Lung (tissue), 12 donors: ENCODE measurements around the gene SPATS2. TPM values are rescaled to one million over a fixed set of nuclear protein-coding genes. Genes with fewer than 3 reads are reported as not detected.

ENCODE experiments used
- ATAC-seq: fragments of 200-7000 bp; cut with Tn5 transposase; one replicate; pipeline ENCODE4 v1.9.1; 2020; ENCODE audit warnings: moderate number of reproducible peaks; ENCODE audit not compliant: insufficient read depth, low FRiP score
- DNase-seq, 3 donors: peaks; one replicate each; pipeline ENCODE4 v3.0.0-alpha.2; 2013 to 2017
- H3K27ac ChIP-seq, 2 donors: one replicate each; pipeline ENCODE4 v1.5.1; 2013; ENCODE audit warnings: mild to moderate bottlenecking in 2 of 2, moderate library complexity in 2 of 2, control low read depth in 1 of 2, inconsistent platforms in 1 of 2, low read depth in 1 of 2, low read length in 1 of 2
- H3K27me3 ChIP-seq, 3 donors: one replicate each; pipeline ENCODE4 v1.5.1; 2013; ENCODE audit warnings: low read length in 2 of 3; ENCODE audit not compliant: control insufficient read depth in 3 of 3, insufficient read depth in 3 of 3
- H3K36me3 ChIP-seq, 4 donors: one replicate each; pipeline ENCODE4 v1.5.1; 2013; ENCODE audit warnings: low read length in 4 of 4, mild to moderate bottlenecking in 1 of 4, moderate library complexity in 1 of 4; ENCODE audit not compliant: control insufficient read depth in 4 of 4, insufficient read depth in 4 of 4
- H3K4me1 ChIP-seq, 5 donors: one replicate each; pipeline ENCODE4 v1.5.1; 2013; ENCODE audit warnings: low read length in 5 of 5, mild to moderate bottlenecking in 2 of 5, moderate library complexity in 1 of 5; ENCODE audit not compliant: control insufficient read depth in 5 of 5, insufficient read depth in 5 of 5
- H3K4me3 ChIP-seq: one replicate; pipeline ENCODE4 v1.5.1; 2013; ENCODE audit warnings: mild to moderate bottlenecking, control low read depth, moderate library complexity
- H3K9ac ChIP-seq, 2 donors: one replicate each; pipeline ENCODE4 v1.5.1; 2013; ENCODE audit warnings: low read length in 2 of 2, control low read depth in 1 of 2; ENCODE audit not compliant: insufficient read depth in 1 of 2
- H3K9me3 ChIP-seq, 4 donors: one replicate each; pipeline ENCODE4 v1.5.1; 2013; ENCODE audit warnings: low read length in 3 of 4, mild to moderate bottlenecking in 1 of 4, moderate library complexity in 1 of 4; ENCODE audit not compliant: control insufficient read depth in 4 of 4, insufficient read depth in 3 of 4
- WGBS, 2 donors: extraction: QIAGEN DNeasy Blood & Tissue Kit; methylation state at CpG; one replicate each; pipeline ENCODE4 v1.1.7; 2013; 5-methylcytosine and 5-hydroxymethylcytosine counted together
- polyA plus RNA-seq, 2 donors: library from polyadenylated mRNA; stranded (reverse); fragments of 200-250 nt; gene quantifications; one replicate each; pipeline ENCODE4 v1.2.1, GENCODE V29; 2013
- total RNA-seq, 2 donors: library from RNA; depleted of rRNA in 1 of 2; stranded (reverse); fragments of >200 nt in 1 of 2; gene quantifications; one replicate each; pipeline ENCODE4 v1.2.1, GENCODE V29; 2014 to 2021
- TF ChIP-seq, protein P1 (sequence below): IDR thresholded peaks from 2 replicates; pipeline ENCODE4 v1.5.1; 2012; ENCODE audit warnings: mild to moderate bottlenecking; ENCODE audit errors: control extremely low read depth, extremely low read depth
- donor health status: control.
- donor health status: control.
- donor health status: Bipolar disorder and iron deficiency.
- donor health status: healthy.
- donor health status: DM: yes; HTN: yes; CAD: no.

The SPATS2 gene
- total and polyA plus RNA-seq, 4 donors = 6.6 to 48.8 (median 10.0) TPM

DNA sequence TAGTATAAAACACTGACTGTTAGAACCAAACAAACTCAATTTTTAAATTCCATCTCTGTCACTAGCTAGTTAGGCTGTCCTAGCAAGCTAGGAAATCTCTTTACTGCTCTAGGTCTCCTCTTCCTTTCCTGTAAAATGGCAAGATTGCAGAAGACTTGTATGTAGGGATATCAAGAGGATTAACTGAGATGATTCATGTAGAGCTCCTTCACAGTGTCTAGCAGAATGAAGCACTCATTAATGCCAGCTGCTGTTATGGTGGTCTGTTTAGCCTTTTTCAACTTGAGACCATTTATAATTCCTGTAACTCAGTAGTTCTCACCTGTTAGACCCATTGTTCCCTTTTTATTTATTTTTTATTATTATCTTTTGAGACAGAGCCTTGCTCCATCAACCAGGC lies 103.7 kb downstream of the SPATS2 start:
- no peak overlapping the region for H3K4me3 ChIP-seq
- no peak overlapping the region for H3K9ac ChIP-seq
- TF ChIP-seq, protein P1, sequence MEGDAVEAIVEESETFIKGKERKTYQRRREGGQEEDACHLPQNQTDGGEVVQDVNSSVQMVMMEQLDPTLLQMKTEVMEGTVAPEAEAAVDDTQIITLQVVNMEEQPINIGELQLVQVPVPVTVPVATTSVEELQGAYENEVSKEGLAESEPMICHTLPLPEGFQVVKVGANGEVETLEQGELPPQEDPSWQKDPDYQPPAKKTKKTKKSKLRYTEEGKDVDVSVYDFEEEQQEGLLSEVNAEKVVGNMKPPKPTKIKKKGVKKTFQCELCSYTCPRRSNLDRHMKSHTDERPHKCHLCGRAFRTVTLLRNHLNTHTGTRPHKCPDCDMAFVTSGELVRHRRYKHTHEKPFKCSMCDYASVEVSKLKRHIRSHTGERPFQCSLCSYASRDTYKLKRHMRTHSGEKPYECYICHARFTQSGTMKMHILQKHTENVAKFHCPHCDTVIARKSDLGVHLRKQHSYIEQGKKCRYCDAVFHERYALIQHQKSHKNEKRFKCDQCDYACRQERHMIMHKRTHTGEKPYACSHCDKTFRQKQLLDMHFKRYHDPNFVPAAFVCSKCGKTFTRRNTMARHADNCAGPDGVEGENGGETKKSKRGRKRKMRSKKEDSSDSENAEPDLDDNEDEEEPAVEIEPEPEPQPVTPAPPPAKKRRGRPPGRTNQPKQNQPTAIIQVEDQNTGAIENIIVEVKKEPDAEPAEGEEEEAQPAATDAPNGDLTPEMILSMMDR = no peak
- DNase-seq = no peak
- H3K4me1 ChIP-seq = no peaks in the 10 kb centered on the region
- no peaks in the 10 kb centered on the region for H3K9me3 ChIP-seq
- no peaks in the 10 kb centered on the region for H3K27me3 ChIP-seq
- no peak overlapping the region for H3K27ac ChIP-seq
- H3K36me3 ChIP-seq = no peaks in the 10 kb centered on the region
- no peak for ATAC-seq

DNA sequence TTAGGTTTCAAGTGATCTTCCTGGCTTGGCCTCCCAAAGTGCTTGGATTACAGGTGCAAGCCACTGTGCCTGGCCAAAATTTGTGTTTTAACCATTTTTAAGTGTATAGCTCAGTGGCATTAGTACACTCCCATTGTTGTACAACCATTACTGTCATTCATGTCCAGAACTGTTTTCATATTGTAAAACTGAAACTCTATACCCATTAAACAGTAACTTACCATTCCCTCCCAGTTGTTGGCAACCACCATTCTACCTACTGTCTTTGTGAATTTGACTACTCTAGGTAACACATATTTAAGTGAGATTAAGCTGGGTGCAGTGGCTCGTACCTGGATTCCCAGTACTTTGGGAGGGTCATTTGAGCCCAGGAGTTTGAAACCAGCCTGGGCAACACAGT lies 104.3 kb downstream of the SPATS2 start:
- Histone ChIP-seq H3K4me1 (no peaks in the 10 kb centered on the region), H3K9ac (no peak overlapping the region)

DNA sequence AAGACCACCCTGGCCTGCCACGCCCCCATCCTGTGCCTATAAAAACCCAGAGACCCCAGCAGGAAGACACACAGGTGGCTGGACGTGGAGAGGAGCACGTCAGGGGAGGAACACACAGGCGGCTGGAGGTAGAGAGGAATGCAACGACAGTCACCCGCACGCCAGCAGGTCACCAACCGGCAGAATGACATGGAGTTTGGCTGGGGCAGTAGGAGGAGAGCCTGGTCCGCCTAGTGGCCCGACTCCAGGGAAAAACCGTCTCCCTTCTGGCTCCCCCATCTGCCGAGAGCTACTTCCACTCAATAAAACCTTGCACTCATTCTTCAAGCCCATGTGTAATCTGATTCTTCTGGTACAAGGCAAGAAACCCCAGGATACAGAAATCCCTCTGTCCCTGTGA lies 108.8 kb downstream of the SPATS2 start:
- WGBS, 2 donors = 95 to 99% methylated on average over 12 of the region's 12 CpGs
- no peaks in the 10 kb centered on the region for H3K27me3 ChIP-seq
- no peak overlapping the region for H3K4me3 ChIP-seq
- H3K9ac ChIP-seq = no peak overlapping the region
- DNase-seq (no peak), ATAC-seq (no peak)
- no peaks in the 10 kb centered on the region for H3K4me1 ChIP-seq
- H3K36me3 ChIP-seq = no peaks in the 10 kb centered on the region
- H3K27ac ChIP-seq = no peak overlapping the region
- TF ChIP-seq, protein P1 = no peak
- no peaks in the 10 kb centered on the region for H3K9me3 ChIP-seq

More for the DNA sequence above, 104.3 kb downstream of the SPATS2 start:
- H3K27ac ChIP-seq = no peak overlapping the region
- TF ChIP-seq, protein P1 = no peak
- WGBS, 2 donors = 93 to 98% methylated on average over 1 of the region's 1 CpG
- no peaks in the 10 kb centered on the region for H3K9me3 ChIP-seq
- no peak overlapping the region for H3K4me3 ChIP-seq
- no peaks in the 10 kb centered on the region for H3K36me3 ChIP-seq
- ATAC-seq (no peak), DNase-seq (no peak)
- H3K27me3 ChIP-seq = no peaks in the 10 kb centered on the region

DNA sequence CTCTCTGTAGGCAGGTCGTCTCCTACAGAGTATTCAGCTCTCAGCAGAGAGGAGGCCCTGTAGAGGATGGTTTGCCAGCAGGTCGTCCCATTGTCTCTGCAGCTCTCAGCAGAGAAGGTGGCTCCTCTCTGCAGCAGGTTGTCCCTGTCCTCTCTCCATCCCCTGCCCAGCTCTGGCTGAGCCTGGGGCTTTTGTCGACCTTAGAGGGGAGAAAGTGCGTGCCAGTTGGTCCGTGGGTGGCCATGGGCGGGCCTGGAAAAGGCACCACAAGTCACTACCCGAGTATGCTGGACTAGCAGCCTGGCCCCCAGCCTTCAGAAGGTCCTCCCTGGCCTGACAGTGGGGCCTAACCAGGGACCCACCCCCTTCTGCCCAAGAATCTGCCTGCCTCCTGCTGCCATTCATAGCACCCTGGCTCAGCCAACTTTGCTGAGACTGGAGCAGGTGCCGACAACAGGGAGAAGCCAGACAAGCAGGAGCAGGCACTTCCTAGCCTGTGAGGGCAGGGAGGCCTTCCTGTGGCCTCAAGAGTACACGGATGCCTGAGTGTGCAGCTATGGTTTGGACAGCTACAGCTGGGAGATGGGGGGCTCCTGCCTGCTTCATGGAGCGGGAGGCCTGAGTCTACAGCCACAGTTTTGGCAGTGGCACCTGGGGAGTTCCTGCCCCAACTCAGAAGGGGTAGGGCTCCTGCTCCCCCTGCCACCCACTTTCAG lies 111.8 kb downstream of the SPATS2 start:
- Histone ChIP-seq H3K36me3 (no peaks in the 10 kb centered on the region), H3K9ac (no peak overlapping the region), H3K4me3 (no peak overlapping the region), H3K27ac (no peak overlapping the region), H3K4me1 (peaks cover 0 to 2% (median 0%) of the 10 kb centered on the region in 5 donors), H3K9me3 (no peaks in the 10 kb centered on the region), H3K27me3 (no peaks in the 10 kb centered on the region)
- TF ChIP-seq, protein P1 = no peak
- peak in 1 of 3 donors; percentile 15 for DNase-seq
- ATAC-seq = no peak
- 87 to 89% methylated on average over 10 of the region's 10 CpGs for WGBS, 2 donors
